HepG2 (cell line): Measurements from ENCODE around the gene ZNF846. TPM values are rescaled to one million over a fixed set of nuclear protein-coding genes. Genes with fewer than 3 reads are reported as not detected.

Experiments
- BORCS8-MEF2B ChIP-seq: sonication (generic); formaldehyde crosslinking; IDR thresholded peaks from 2 replicates; pipeline ENCODE4 v1.8.0; 2022; ENCODE audit warnings: mild to moderate bottlenecking, missing genetic modification reagents
- EED ChIP-seq: sonication (generic); formaldehyde crosslinking; IDR thresholded peaks from 2 replicates; pipeline ENCODE4 v1.5.0; 2020; ENCODE audit warnings: mild to moderate bottlenecking, missing genetic modification reagents
- ELF4 ChIP-seq: sonication (generic); formaldehyde crosslinking; IDR thresholded peaks from 2 replicates; pipeline ENCODE4 v1.5.0; 2020; ENCODE audit warnings: missing genetic modification reagents, mild to moderate bottlenecking, moderate library complexity, borderline replicate concordance
- GATA4 ChIP-seq: sonication (generic); IDR thresholded peaks from 2 replicates; pipeline ENCODE4 v1.6.1; 2016; ENCODE audit warnings: antibody characterized with exemption, low read depth, borderline replicate concordance
- HHEX ChIP-seq: IDR thresholded peaks from 2 replicates; pipeline ENCODE4 v1.6.1; 2016; ENCODE audit warnings: control low read depth
- YEATS2 ChIP-seq: sonication (generic); formaldehyde crosslinking; IDR thresholded peaks from 2 replicates; pipeline ENCODE4 v1.4.0; 2020; ENCODE audit warnings: missing genetic modification reagents, borderline replicate concordance
- ZBTB38 ChIP-seq: sonication (generic); formaldehyde crosslinking; IDR thresholded peaks from 2 replicates; pipeline ENCODE4 v1.5.1; 2020; ENCODE audit warnings: mild to moderate bottlenecking, missing genetic modification reagents
- ZKSCAN1 ChIP-seq: fragments of 150-350 bp; IDR thresholded peaks from 2 replicates; pipeline ENCODE4 v1.6.1; 2014; ENCODE audit warnings: low read length
- ZNF256 ChIP-seq: sonication (generic); formaldehyde crosslinking; conservative IDR thresholded peaks from 2 replicates; pipeline ENCODE4 v1.4.0; 2020; ENCODE audit warnings: missing genetic modification reagents
- ZNF317 ChIP-seq: sonication (generic); formaldehyde crosslinking; IDR thresholded peaks from 2 replicates; pipeline ENCODE4 v1.5.0; 2020; ENCODE audit warnings: mild to moderate bottlenecking, missing genetic modification reagents
- polyA plus RNA-seq, 8 experiments: library from polyadenylated mRNA; depleted of rRNA in 3 of 8; stranded (reverse) in 7 of 8; unstranded in 1 of 8; fragments of >200 nt; fragmentation: Illumina TruSeq in 4 of 8; extraction: Trizol in 4 of 8; gene quantifications; 2 replicates each; pipeline versions ENCODE4 v1.2.1 to v1.2.3, GENCODE V29; 2011 to 2016; ENCODE audit warnings: low read depth in 4 of 8, missing spikeins in 1 of 8, mixed read lengths in 1 of 8; ENCODE audit not compliant: insufficient read depth in 1 of 8
- total RNA-seq, 5 experiments: library from RNA; depleted of rRNA; stranded (reverse); fragments of >200 nt; fragmentation: Illumina TruSeq; extraction: Trizol; gene quantifications; 2 replicates each; pipeline ENCODE4 v1.2.3, GENCODE V29; 2016; ENCODE audit warnings: low read depth in 1 of 5
- TF ChIP-seq, protein P1 (sequence below): IDR thresholded peaks from 2 replicates; pipeline ENCODE4 v1.6.1; 2016; ENCODE audit warnings: low read depth, missing genetic modification reagents, missing compliant biosample characterization
- TF ChIP-seq, protein P2 (sequence below): sonication (generic); formaldehyde crosslinking; IDR thresholded peaks from 2 replicates; pipeline ENCODE4 v1.4.0; 2020; ENCODE audit warnings: mild to moderate bottlenecking, missing genetic modification reagents
- TF ChIP-seq, protein P3 (sequence below): sonication (generic); IDR thresholded peaks from 2 replicates; pipeline ENCODE4 v1.6.1; 2016; ENCODE audit warnings: low read depth, borderline replicate concordance
- TF ChIP-seq, protein P4 (sequence below): sonication (generic); formaldehyde crosslinking; IDR thresholded peaks from 2 replicates; pipeline ENCODE4 v1.8.0; 2023; ENCODE audit warnings: mild to moderate bottlenecking, missing genetic modification reagents
- TF ChIP-seq, protein P5 (sequence below): sonication (generic); formaldehyde crosslinking; IDR thresholded peaks from 2 replicates; pipeline ENCODE4 v1.4.0; 2020; ENCODE audit warnings: missing genetic modification reagents
- TF ChIP-seq, protein P6 (sequence below): sonication (generic); formaldehyde crosslinking; IDR thresholded peaks from 2 replicates; pipeline ENCODE4 v1.4.0; 2020; ENCODE audit warnings: low read depth, mild to moderate bottlenecking, missing genetic modification reagents

ZNF846 gene
- total and polyA plus RNA-seq, 2 of the 13 experiments (the other 11 are each of a cell fraction or from before 2014, with no cell fraction given) = 4.8 to 5.4 TPM

DNA sequence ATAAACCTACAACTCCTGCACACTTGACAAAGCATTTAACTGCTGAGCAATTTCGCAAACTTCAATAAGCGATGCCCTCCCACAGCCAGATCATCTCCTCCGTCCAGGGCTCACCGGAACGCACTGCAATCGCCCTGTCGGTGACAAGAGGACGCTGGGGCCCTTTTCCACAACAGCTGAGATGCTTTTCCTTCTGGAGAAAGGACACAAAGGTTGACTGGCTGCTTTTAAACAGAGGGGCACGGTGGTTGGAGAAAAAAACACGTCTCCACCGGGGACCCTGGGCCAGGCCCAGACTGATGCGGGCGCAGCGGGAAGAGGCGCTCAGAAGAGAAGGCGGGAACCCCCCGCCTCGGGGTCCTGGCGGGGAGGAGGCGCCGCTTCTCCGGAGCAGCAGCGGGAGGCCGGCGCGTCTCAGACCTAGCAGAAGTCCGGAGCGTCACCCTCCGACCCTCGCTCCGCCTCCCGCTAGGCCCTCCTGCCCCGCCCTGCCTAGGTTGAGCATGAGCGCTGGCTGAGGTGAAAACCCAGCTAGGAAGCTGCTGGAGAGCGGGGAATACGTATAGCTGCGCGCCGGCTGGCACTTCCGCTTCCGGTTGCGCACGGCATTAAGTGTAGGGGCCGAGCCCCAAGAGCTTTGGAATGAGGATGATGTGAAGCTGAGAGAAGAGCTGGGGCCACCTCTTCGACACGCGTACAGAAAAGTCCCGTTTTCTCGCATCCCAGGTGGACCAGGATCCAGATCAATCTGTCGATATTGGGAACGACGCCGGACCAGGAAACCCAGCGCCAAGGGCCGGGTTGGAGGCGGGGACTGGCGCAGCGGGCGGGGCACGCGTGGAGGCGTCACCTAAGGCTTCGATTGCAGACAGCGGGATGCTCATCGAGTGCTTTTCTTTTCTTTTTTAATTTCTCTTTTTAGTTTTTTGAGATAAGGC is at the start of gene ZNF846 (continued):
- peak; percentile 69; the same call in 1 of the 2 replicates for TF ChIP-seq BORCS8-MEF2B (CRISPR knock-in tag)
- peak; percentile 98 for TF ChIP-seq YEATS2
- TF ChIP-seq, protein P1, sequence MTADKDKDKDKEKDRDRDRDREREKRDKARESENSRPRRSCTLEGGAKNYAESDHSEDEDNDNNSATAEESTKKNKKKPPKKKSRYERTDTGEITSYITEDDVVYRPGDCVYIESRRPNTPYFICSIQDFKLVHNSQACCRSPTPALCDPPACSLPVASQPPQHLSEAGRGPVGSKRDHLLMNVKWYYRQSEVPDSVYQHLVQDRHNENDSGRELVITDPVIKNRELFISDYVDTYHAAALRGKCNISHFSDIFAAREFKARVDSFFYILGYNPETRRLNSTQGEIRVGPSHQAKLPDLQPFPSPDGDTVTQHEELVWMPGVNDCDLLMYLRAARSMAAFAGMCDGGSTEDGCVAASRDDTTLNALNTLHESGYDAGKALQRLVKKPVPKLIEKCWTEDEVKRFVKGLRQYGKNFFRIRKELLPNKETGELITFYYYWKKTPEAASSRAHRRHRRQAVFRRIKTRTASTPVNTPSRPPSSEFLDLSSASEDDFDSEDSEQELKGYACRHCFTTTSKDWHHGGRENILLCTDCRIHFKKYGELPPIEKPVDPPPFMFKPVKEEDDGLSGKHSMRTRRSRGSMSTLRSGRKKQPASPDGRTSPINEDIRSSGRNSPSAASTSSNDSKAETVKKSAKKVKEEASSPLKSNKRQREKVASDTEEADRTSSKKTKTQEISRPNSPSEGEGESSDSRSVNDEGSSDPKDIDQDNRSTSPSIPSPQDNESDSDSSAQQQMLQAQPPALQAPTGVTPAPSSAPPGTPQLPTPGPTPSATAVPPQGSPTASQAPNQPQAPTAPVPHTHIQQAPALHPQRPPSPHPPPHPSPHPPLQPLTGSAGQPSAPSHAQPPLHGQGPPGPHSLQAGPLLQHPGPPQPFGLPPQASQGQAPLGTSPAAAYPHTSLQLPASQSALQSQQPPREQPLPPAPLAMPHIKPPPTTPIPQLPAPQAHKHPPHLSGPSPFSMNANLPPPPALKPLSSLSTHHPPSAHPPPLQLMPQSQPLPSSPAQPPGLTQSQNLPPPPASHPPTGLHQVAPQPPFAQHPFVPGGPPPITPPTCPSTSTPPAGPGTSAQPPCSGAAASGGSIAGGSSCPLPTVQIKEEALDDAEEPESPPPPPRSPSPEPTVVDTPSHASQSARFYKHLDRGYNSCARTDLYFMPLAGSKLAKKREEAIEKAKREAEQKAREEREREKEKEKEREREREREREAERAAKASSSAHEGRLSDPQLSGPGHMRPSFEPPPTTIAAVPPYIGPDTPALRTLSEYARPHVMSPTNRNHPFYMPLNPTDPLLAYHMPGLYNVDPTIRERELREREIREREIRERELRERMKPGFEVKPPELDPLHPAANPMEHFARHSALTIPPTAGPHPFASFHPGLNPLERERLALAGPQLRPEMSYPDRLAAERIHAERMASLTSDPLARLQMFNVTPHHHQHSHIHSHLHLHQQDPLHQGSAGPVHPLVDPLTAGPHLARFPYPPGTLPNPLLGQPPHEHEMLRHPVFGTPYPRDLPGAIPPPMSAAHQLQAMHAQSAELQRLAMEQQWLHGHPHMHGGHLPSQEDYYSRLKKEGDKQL = no peak
- TF ChIP-seq, protein P2, sequence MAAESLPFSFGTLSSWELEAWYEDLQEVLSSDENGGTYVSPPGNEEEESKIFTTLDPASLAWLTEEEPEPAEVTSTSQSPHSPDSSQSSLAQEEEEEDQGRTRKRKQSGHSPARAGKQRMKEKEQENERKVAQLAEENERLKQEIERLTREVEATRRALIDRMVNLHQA (CRISPR knock-in tag) = no peak
- no peak for TF ChIP-seq HHEX (CRISPR knock-in tag)
- peak; percentile 57 for TF ChIP-seq ZBTB38 (CRISPR knock-in tag)
- TF ChIP-seq, protein P3, sequence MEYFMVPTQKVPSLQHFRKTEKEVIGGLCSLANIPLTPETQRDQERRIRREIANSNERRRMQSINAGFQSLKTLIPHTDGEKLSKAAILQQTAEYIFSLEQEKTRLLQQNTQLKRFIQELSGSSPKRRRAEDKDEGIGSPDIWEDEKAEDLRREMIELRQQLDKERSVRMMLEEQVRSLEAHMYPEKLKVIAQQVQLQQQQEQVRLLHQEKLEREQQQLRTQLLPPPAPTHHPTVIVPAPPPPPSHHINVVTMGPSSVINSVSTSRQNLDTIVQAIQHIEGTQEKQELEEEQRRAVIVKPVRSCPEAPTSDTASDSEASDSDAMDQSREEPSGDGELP = peak; percentile 41; the same call in 1 of the 2 replicates
- TF ChIP-seq ZNF256 (CRISPR knock-in tag) = no peak
- TF ChIP-seq EED (CRISPR knock-in tag) = peak; percentile 40; the same call in 1 of the 2 replicates
- TF ChIP-seq GATA4 = peak; percentile 51; the same call in 1 of the 2 replicates
- TF ChIP-seq ELF4 = peak; percentile 89
- TF ChIP-seq, protein P4, sequence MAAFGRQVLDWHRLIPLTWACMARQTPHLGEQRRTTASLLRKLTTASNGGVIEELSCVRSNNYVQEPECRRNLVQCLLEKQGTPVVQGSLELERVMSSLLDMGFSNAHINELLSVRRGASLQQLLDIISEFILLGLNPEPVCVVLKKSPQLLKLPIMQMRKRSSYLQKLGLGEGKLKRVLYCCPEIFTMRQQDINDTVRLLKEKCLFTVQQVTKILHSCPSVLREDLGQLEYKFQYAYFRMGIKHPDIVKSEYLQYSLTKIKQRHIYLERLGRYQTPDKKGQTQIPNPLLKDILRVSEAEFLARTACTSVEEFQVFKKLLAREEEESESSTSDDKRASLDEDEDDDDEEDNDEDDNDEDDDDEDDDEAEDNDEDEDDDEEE (CRISPR knock-in tag) = peak; percentile 88; the same call in 1 of the 2 replicates
- TF ChIP-seq ZKSCAN1 = 0 out of 2 replicates have a peak, but pooled peaks have one; percentile 43
- TF ChIP-seq, protein P5, sequence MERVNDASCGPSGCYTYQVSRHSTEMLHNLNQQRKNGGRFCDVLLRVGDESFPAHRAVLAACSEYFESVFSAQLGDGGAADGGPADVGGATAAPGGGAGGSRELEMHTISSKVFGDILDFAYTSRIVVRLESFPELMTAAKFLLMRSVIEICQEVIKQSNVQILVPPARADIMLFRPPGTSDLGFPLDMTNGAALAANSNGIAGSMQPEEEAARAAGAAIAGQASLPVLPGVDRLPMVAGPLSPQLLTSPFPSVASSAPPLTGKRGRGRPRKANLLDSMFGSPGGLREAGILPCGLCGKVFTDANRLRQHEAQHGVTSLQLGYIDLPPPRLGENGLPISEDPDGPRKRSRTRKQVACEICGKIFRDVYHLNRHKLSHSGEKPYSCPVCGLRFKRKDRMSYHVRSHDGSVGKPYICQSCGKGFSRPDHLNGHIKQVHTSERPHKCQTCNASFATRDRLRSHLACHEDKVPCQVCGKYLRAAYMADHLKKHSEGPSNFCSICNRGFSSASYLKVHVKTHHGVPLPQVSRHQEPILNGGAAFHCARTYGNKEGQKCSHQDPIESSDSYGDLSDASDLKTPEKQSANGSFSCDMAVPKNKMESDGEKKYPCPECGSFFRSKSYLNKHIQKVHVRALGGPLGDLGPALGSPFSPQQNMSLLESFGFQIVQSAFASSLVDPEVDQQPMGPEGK (CRISPR knock-in tag) = peak; percentile 73
- TF ChIP-seq, protein P6, sequence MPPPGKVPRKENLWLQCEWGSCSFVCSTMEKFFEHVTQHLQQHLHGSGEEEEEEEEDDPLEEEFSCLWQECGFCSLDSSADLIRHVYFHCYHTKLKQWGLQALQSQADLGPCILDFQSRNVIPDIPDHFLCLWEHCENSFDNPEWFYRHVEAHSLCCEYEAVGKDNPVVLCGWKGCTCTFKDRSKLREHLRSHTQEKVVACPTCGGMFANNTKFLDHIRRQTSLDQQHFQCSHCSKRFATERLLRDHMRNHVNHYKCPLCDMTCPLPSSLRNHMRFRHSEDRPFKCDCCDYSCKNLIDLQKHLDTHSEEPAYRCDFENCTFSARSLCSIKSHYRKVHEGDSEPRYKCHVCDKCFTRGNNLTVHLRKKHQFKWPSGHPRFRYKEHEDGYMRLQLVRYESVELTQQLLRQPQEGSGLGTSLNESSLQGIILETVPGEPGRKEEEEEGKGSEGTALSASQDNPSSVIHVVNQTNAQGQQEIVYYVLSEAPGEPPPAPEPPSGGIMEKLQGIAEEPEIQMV (CRISPR knock-in tag) = peak; percentile 82; the same call in 1 of the 2 replicates
- 0 out of 2 replicates have a peak, but pooled peaks have one; percentile 63 for TF ChIP-seq ZNF317 (CRISPR knock-in tag)
